Testis (tissue), 3 donors: ENCODE measurements around the gene AK1. TPM values are rescaled to one million over a fixed set of nuclear protein-coding genes. Genes with fewer than 3 reads are reported as not detected.

Experiments used
- DNase-seq: peaks from one replicate; pipeline ENCODE4 v3.0.0-alpha.2; 2019
- H3K27ac ChIP-seq, 2 donors: fragments of 200-600 bp; sonication (generic); one replicate each; pipeline ENCODE4 v1.5.1; 2019
- H3K27me3 ChIP-seq: fragments of 200-600 bp; sonication (generic); one replicate; pipeline ENCODE4 v1.5.1; 2019
- H3K36me3 ChIP-seq: fragments of 200-600 bp; sonication (generic); one replicate; pipeline ENCODE4 v1.5.1; 2017; ENCODE audit warnings: low read depth; ENCODE audit errors: missing control alignments
- H3K4me1 ChIP-seq: fragments of 200-600 bp; sonication (generic); one replicate; pipeline ENCODE4 v1.5.1; 2019
- H3K4me3 ChIP-seq, 2 donors: fragments of 200-600 bp; sonication (generic); one replicate each; pipeline ENCODE4 v1.5.1; 2017 to 2019
- H3K9me3 ChIP-seq: fragments of 200-600 bp; sonication (generic); one replicate; pipeline ENCODE4 v1.5.1; 2017
- CTCF ChIP-seq, 3 experiments: fragments of 450-650 bp in 2 of 3; fragments of 200-600 bp in 1 of 3; sonication (generic) in 1 of 3; IDR thresholded peaks; one replicate each; pipeline ENCODE4 v1.5.1; 2016 to 2019; ENCODE audit warnings: antibody characterized with exemption in 3 of 3, mild to moderate bottlenecking in 2 of 3, moderate library complexity in 1 of 3
- POLR2A ChIP-seq: fragments of 450-650 bp; IDR thresholded peaks from one replicate; pipeline ENCODE4 v1.6.1; 2017; ENCODE audit warnings: antibody characterized with exemption, mild to moderate bottlenecking, moderate library complexity
- WGBS, 2 donors: methylation state at CpG; one replicate each; pipeline ENCODE4 v1.1.5; 2018; 5-methylcytosine and 5-hydroxymethylcytosine counted together
- intact Hi-C: fragments of 100-400 bp; cut with DNase I; formaldehyde crosslinking; loops from one replicate; pipeline ENCODE4 v1.15.1; 2023; ENCODE audit warnings: low total_unique reads
- polyA plus RNA-seq: library from polyadenylated mRNA; stranded (reverse); fragments of 350-450 nt; fragmentation: Illumina TruSeq; extraction: RNeasy Lipid Tissue Mini Kit (QIAGEN cat#74804); gene quantifications from one replicate; pipeline ENCODE4 v1.2.3, GENCODE V29; 2014; ENCODE audit warnings: low read depth, low replicate concordance; ENCODE audit not compliant: insufficient read depth
- total RNA-seq, 2 donors: library from RNA; depleted of rRNA; stranded (reverse); fragments of >200 nt; gene quantifications; one replicate each; pipeline ENCODE4 v1.2.3, GENCODE V29; 2016

Gene AK1
- total and polyA plus RNA-seq, 3 donors from 2014 or later: 86.7 to 154 (median 103) TPM

DNA sequence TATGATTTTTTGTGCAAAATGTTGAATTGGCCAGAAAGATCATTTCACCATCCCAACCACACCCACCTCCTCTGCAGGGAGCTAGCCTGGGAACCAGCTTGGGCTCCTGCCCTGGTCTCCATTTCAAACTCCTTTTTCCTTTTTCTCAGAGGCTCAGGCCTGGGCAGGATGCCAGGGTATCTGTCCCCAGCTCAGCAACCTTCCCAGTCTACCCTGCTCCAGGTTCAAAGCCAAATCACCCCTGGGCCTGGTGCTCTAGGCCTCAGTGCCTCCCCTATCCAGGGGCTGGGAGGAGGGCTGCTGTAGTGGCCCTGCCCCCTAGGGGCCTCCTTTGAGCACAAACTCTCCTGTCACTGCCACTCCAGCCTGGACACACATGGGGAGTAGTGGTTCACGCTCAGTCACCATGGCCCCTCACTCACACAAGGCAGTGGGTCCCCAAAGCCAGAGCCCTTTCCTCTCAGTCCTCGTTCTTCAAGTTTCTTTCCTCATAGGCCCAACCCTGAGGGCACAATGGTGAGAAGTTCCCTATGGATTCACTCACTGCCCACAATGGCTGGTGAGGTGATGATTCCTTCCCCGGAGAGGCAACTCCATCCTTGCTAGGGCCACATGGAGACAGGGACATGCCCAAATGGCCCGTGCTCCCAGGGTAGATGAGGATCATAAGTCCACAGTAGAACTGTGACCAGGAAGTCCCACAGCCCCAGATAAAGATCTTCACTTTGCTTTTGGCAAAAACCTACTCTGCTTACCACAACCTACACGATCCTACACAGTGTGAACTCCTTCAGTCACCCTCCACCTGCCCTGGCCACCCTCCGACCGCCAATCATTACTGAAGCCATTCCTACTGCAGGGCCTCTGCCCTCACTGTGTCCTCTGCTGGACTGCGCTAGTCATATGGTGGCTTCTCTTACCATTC is 41.0 kb upstream of the AK1 start:
- TF ChIP-seq CTCF (IDR thresholded peaks at IDR 0.05) (no peak), POLR2A (no peak)
- Histone ChIP-seq H3K4me1 (peaks cover 17% of the 10 kb centered on the region), H3K9me3 (no peaks in the 10 kb centered on the region), H3K27me3 (no peaks in the 10 kb centered on the region), H3K36me3 (no peaks in the 10 kb centered on the region), H3K4me3 (no peak overlapping the region), H3K27ac (no peak overlapping the region)
- intact Hi-C loops: loop anchor here (5.0 kb wide), 1 partner anchor 181 kb away; the partner anchor contains the start of gene TOR2A
- no peak for DNase-seq
- WGBS, 2 donors: 90 to 91% methylated on average over 8 of the region's 8 CpGs

DNA sequence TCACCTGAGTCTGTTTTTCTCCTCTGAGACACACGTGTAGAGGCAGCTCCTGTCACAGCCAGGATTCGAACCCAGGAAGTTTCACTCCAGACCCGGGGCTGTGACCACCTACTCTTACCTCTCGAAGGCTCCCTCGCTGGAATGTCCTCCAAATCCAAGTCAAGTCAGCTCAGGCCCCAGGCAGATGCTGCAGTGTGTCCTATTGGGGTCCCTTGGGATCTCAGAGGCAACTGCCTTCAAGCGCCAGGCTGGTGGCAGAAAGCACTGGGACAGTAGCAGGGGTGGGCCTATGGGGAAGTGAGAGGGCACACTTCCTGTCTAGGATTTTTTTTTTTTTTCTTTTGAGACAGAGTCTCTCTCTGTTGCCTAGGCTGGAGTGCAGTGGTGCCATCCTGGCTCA is 40.1 kb upstream of the AK1 start:
- intact Hi-C loops: loop anchor here (5.0 kb wide), 1 partner anchor 180 kb away; the partner anchor contains the start of gene TOR2A
- no peaks in the 10 kb centered on the region for H3K9me3 ChIP-seq
- no peaks in the 10 kb centered on the region for H3K36me3 ChIP-seq
- WGBS, 2 donors: 44 to 58% methylated on average over 6 of the region's 6 CpGs
- no peaks in the 10 kb centered on the region for H3K27me3 ChIP-seq
- H3K4me3 ChIP-seq: peak overlapping the region in 1 of 2 donors; percentile 47
- no peak for DNase-seq
- peaks cover 17% of the 10 kb centered on the region for H3K4me1 ChIP-seq
- peak overlapping the region in 1 of 2 donors; percentile 69 for H3K27ac ChIP-seq
- no peak for TF ChIP-seq CTCF (IDR thresholded peaks at IDR 0.05)
- no peak for TF ChIP-seq POLR2A

DNA sequence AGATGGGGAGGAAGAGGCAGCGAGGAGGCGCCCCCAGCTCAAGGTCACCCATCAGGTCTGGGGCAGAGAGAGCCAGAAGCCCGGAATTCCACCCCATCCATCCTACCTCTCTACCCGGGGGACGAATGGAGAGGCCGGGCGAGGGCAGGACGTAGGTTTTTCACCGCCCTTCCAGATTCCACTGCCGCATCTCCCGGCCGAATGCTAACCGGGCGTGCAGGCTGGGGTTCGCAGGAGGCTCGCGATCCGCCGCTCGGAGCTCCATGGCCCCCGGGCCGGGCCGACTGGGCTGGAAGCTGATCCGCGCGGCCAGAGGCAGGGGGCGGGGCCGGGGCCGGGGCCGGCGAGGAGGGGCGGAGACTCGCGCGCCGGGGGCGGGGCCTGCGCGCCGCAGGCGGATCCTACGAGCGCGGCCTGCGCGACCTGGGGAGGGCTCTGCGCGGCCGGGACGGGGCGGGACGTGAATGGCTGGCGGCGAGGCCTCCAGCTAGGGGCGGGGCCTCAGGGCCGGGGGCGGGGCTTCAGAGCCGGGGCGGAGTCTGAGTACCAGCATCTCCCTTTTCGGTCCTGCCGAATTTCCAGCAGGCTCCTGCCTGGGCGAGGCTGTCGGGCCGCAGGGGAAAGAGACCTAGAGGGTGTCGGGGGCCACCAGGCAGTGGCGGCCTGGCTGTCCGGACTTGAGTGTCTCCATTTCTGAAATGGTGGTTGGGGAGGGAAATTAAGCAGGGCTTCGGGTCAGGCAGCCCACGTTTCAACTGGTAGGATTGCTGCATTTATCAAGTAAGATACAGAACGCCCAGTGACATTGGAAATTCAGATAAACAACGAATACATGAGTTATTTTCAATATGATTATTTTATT is 39.5 kb upstream of the AK1 start, which contains the start of gene ST6GALNAC4:
TSS of gene ST6GALNAC4 (minus strand) at position 322 of the 862 bp plus-strand sequence. CDS start 622 bp downstream, outside the sequence.
- intact Hi-C loops: loop anchor here (5.0 kb wide), 1 partner anchor 180 kb away; the partner anchor contains the start of gene TOR2A
- no peaks in the 10 kb centered on the region for H3K27me3 ChIP-seq
- DNase-seq: peak; percentile 96
- H3K4me3 ChIP-seq: peak within 1 kb of the TSS; percentile 47 to 56
- 1 to 2% methylated on average over 9 to 24 of the region's 71 CpGs for WGBS, 2 donors
- no peaks in the 10 kb centered on the region for H3K9me3 ChIP-seq
- no peaks in the 10 kb centered on the region for H3K36me3 ChIP-seq
- peak within 1 kb of the TSS; percentile 23 to 69 for H3K27ac ChIP-seq
- H3K4me1 ChIP-seq: peaks cover 17% of the 10 kb centered on the region
- TF ChIP-seq CTCF (IDR thresholded peaks at IDR 0.05) (no peak), POLR2A (no peak)

DNA sequence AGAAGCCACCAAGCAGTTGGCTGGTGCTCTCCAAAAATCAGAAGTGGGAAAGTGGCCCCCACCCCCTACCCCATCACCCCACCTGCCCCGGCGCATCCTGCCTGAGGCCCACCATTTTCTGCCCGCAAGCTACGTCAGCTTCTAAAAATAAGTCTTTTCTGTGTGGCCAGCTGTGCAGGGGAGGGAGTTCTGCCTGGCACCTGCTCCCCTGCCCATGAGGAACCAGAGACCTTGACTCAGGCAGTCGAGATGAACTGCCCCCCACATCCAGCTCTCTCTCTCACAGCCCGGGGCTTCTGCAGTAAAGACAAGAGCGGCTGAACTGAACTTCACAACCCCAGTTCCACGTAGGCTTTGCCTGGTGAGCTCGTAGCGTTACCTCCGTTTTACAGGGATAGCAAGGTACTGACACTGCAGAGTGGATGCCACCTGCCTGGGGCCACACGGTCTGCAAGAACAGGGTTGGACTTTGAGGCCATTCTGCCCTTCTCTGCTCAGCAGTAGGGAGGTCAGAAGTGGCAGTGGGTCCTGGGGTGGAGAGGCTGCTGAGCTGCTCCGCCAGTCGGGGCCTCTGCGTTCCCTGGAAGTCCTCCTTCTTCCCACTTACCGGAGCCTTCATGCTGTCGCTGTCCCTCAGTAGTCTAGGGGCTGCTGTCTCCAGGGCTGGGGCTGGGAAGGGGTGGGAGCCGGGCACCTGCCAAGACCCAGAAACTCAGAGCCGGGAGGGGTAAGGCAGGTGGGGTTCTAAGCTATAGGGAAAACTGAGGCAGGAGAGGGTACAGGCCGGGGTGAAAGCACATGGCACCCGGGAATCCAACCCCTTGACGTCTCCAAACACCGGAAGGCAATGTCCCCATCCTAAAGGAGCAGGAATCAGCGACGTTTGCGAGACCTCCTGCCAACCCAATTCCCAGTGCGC is 38.6 kb upstream of the AK1 start:
- intact Hi-C loops: loop anchor here (5.0 kb wide), 1 partner anchor 179 kb away; the partner anchor contains the start of gene TOR2A
- TF ChIP-seq CTCF (IDR thresholded peaks at IDR 0.05): no peak
- Histone ChIP-seq H3K4me3 (peak overlapping the region; percentile 47 to 56), H3K9me3 (no peaks in the 10 kb centered on the region), H3K27ac (peak overlapping the region; percentile 12 to 23), H3K27me3 (no peaks in the 10 kb centered on the region), H3K36me3 (no peaks in the 10 kb centered on the region), H3K4me1 (peaks cover 18% of the 10 kb centered on the region)
- no peak for DNase-seq
- 11 to 16% methylated on average over 21 to 27 of the region's 27 CpGs for WGBS, 2 donors
